ENCODE data around the gene GPC5.

- TF ChIP-seq CTCF (IDR thresholded peaks at IDR 0.05) (no peak), POLR2A (IDR thresholded peaks at IDR 0.05) (no peak)
Observed at GRCh38 chr13:91704398-91704797, 306.0 kb downstream of the GPC5 start.

All from testis (tissue), 2 donors.